ENCODE results near the gene FUT9. TPM values are rescaled to one million over a fixed set of nuclear protein-coding genes. Genes with fewer than 3 reads are reported as not detected.

The FUT9 gene
- total RNA-seq, 6 experiments from 2014 or later, result not detected

DNA sequence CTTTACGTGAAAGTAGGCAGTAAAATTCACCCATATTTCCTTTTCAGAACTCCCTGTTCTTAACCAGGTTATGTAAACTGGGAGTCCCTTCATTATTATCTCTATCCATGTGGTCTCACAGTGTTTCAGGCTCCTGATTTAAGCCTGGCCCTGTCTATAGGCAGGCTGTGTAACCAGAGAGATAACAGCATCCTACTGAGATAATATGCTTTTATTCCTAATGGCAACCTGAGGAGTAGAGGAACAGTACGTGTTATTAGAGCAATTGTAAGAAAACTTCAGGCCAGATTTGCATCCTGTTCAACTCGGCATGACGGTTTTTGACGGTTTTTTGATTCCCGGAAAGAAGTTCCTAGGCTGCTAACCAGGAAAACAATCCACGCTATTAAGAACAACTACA lies 16.9 kb downstream of the FUT9 start:
- Histone ChIP-seq H3K27ac (no peak overlapping the region), H3K4me3 (no peak overlapping the region), H3K36me3 (no peaks in the 10 kb centered on the region), H3K4me1 (no peaks in the 10 kb centered on the region), H3K9me3 (no peaks in the 10 kb centered on the region), H3K27me3 (no peaks in the 10 kb centered on the region)
- ATAC-seq (no peak), DNase-seq (no peak)
- 36% methylated on average over 7 of the region's 7 CpGs for WGBS (ENCODE audit: insufficient coverage, low coverage, low lambda C conversion rate, missing lambda C conversion rate)
- no peak for TF ChIP-seq POLR2A (IDR thresholded peaks at IDR 0.05)
- TF ChIP-seq, protein P1, sequence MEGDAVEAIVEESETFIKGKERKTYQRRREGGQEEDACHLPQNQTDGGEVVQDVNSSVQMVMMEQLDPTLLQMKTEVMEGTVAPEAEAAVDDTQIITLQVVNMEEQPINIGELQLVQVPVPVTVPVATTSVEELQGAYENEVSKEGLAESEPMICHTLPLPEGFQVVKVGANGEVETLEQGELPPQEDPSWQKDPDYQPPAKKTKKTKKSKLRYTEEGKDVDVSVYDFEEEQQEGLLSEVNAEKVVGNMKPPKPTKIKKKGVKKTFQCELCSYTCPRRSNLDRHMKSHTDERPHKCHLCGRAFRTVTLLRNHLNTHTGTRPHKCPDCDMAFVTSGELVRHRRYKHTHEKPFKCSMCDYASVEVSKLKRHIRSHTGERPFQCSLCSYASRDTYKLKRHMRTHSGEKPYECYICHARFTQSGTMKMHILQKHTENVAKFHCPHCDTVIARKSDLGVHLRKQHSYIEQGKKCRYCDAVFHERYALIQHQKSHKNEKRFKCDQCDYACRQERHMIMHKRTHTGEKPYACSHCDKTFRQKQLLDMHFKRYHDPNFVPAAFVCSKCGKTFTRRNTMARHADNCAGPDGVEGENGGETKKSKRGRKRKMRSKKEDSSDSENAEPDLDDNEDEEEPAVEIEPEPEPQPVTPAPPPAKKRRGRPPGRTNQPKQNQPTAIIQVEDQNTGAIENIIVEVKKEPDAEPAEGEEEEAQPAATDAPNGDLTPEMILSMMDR (IDR thresholded peaks at IDR 0.05), result no peak
- intact Hi-C loops (cut with DNase I), result no loop called here

GRCh38 chr6:96051555-96051954 lies 35.8 kb downstream of the FUT9 start:
- H3K36me3 ChIP-seq, result no peaks in the 10 kb centered on the region
- no peak for TF ChIP-seq POLR2A (IDR thresholded peaks at IDR 0.05)
- TF ChIP-seq, protein P1 (IDR thresholded peaks at IDR 0.05), result no peak
- H3K9me3 ChIP-seq, result no peaks in the 10 kb centered on the region
- ATAC-seq, result no peak
- intact Hi-C loops (cut with DNase I), result no loop called here
- H3K4me3 ChIP-seq, result no peak overlapping the region
- no peak overlapping the region for H3K27ac ChIP-seq
- no peaks in the 10 kb centered on the region for H3K27me3 ChIP-seq
- H3K4me1 ChIP-seq, result no peaks in the 10 kb centered on the region
- DNase-seq, result no peak

DNA sequence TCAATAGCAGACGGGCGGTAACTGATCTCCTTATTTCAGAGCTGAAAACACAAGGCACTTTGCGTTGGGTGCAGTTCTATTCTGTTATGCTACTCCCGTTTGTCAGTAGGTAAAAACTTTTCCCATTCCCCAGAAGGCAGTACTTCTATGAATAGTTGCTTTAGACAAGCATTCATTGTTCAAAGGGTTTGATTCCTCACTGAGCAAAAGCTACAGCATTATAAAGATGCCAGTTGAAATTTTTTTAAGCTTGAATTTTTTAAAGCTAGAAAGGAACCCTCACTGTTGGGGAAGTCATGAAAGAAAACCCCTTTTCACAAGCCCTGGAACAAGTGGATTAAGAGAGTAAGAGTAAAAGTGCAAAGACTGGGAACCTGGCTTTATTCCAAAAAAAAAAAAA lies 42.3 kb downstream of the FUT9 start:
- H3K9me3 ChIP-seq, result no peaks in the 10 kb centered on the region
- WGBS (ENCODE audit: insufficient coverage, low coverage, low lambda C conversion rate, missing lambda C conversion rate), result 38% methylated on average over 3 of the region's 4 CpGs
- H3K27me3 ChIP-seq, result no peaks in the 10 kb centered on the region
- DNase-seq (no peak), ATAC-seq (no peak)
- intact Hi-C loops (cut with DNase I), result no loop called here
- H3K4me3 ChIP-seq, result no peak overlapping the region
- no peaks in the 10 kb centered on the region for H3K36me3 ChIP-seq
- no peak overlapping the region for H3K27ac ChIP-seq
- no peak for TF ChIP-seq POLR2A (IDR thresholded peaks at IDR 0.05)
- TF ChIP-seq, protein P1 (IDR thresholded peaks at IDR 0.05), result no peak
- H3K4me1 ChIP-seq, result no peaks in the 10 kb centered on the region

- Histone ChIP-seq H3K9me3 (no peaks in the 10 kb centered on the region), H3K27me3 (no peaks in the 10 kb centered on the region), H3K36me3 (no peaks in the 10 kb centered on the region), H3K4me1 (no peaks in the 10 kb centered on the region), H3K4me3 (no peak overlapping the region), H3K27ac (no peak overlapping the region)
- no peak for TF ChIP-seq POLR2A (IDR thresholded peaks at IDR 0.05)
- TF ChIP-seq, protein P1 (IDR thresholded peaks at IDR 0.05), result no peak
- 59% methylated on average over 1 of the region's 1 CpG for WGBS (ENCODE audit: insufficient coverage, low coverage, low lambda C conversion rate, missing lambda C conversion rate)
- intact Hi-C loops (cut with DNase I), result no loop called here
- ATAC-seq (no peak), DNase-seq (no peak)
Measured at GRCh38 chr6:96059586-96059985, 43.8 kb downstream of the FUT9 start.

GRCh38 chr6:96060249-96060648 lies 44.5 kb downstream of the FUT9 start:
- ATAC-seq, result no peak
- intact Hi-C loops (cut with DNase I), result no loop called here
- Histone ChIP-seq H3K27ac (no peak overlapping the region), H3K27me3 (no peaks in the 10 kb centered on the region), H3K36me3 (no peaks in the 10 kb centered on the region), H3K4me3 (no peak overlapping the region), H3K9me3 (no peaks in the 10 kb centered on the region), H3K4me1 (no peaks in the 10 kb centered on the region)
- DNase-seq, result no peak
- WGBS (ENCODE audit: insufficient coverage, low coverage, low lambda C conversion rate, missing lambda C conversion rate), result 46% methylated on average over 2 of the region's 2 CpGs
- no peak for TF ChIP-seq POLR2A (IDR thresholded peaks at IDR 0.05)
- TF ChIP-seq, protein P1 (IDR thresholded peaks at IDR 0.05), result no peak
